H1 (cell line): Measurements from ENCODE around the gene SLIT3. TPM values are rescaled to one million over a fixed set of nuclear protein-coding genes. Genes with fewer than 3 reads are reported as not detected.

Source experiments
- CTCF ChIA-PET: fragments of 300-600 bp; sonication (Branson Sonifier 250); formaldehyde crosslinking; loops from one replicate; lab custom pipeline; 2021; ENCODE audit not compliant: partially characterized antibody; lab: Charles Lee
- POLR2A ChIA-PET: fragments of 300-600 bp; sonication (Branson Sonifier 250); formaldehyde crosslinking; loops from one replicate; lab custom pipeline; 2021; ENCODE audit warnings: inconsistent platforms; ENCODE audit not compliant: partially characterized antibody; lab: Charles Lee
- DNase-seq, 2 experiments: peaks; one replicate each; pipeline versions ENCODE4 v3.0.0 to v3.0.0-alpha.2; 2010 to 2022; ENCODE audit warnings: low spot score in 2 of 2, low read depth in 1 of 2, mixed read lengths in 1 of 2
- FAIRE-seq: peaks from 2 replicates; lab custom pipeline; 2011; peaks lifted over from hg19 to GRCh38; lab: Jason Lieb, UNC
- H2AFZ ChIP-seq: 2 replicates; pipeline ENCODE4 v1.8.1; 2012; ENCODE audit warnings: low read length, inconsistent platforms
- H2AK5ac ChIP-seq: 2 replicates; pipeline ENCODE4 v1.6.1; 2013; ENCODE audit warnings: low read depth, low read length
- H2BK120ac ChIP-seq: replicated peaks from 2 replicates; pipeline ENCODE3; 2013; ENCODE audit warnings: low read depth, low read length, inconsistent platforms
- H2BK12ac ChIP-seq: 2 replicates; pipeline ENCODE4 v1.6.1; 2013; ENCODE audit warnings: low read depth, low read length
- H2BK15ac ChIP-seq: 2 replicates; pipeline ENCODE4 v1.6.1; 2013; ENCODE audit warnings: low read length
- H2BK20ac ChIP-seq: 2 replicates; pipeline ENCODE4 v1.6.1; 2013; ENCODE audit warnings: low read length
- H2BK5ac ChIP-seq: 2 replicates; pipeline ENCODE4 v1.6.1; 2013; ENCODE audit warnings: low read depth, low read length
- H3K14ac ChIP-seq: 2 replicates; pipeline ENCODE4 v1.6.1; 2013; ENCODE audit warnings: inconsistent platforms; ENCODE audit not compliant: insufficient read length
- H3K18ac ChIP-seq: 2 replicates; pipeline ENCODE4 v1.6.1; 2013; ENCODE audit warnings: low read length; ENCODE audit errors: extremely low read depth
- H3K23ac ChIP-seq: 2 replicates; pipeline ENCODE4 v1.6.1; 2013; ENCODE audit warnings: inconsistent platforms; ENCODE audit not compliant: insufficient read length
- H3K23me2 ChIP-seq: 2 replicates; pipeline ENCODE4 v1.6.1; 2013; ENCODE audit warnings: low read depth, low read length
- H3K27ac ChIP-seq: 2 replicates; pipeline ENCODE4 v1.6.1; 2011; ENCODE audit warnings: low read depth, low read length, inconsistent platforms
- H3K27me3 ChIP-seq, 4 experiments: replicated peaks in 1 of 4; 1 replicate in 1 of 4; 2 replicates in 3 of 4; pipeline versions ENCODE4 v1.6.1 to v1.8.1; 2011 to 2013; ENCODE audit warnings: low read length in 3 of 4, mild to moderate bottlenecking in 3 of 4, inconsistent platforms in 2 of 4, mixed read lengths in 2 of 4, moderate library complexity in 1 of 4; ENCODE audit not compliant: control insufficient read depth in 3 of 4, insufficient read depth in 3 of 4; ENCODE audit errors: extremely low read depth in 1 of 4
- H3K36me3 ChIP-seq, 4 experiments: 2 replicates each; pipeline versions ENCODE4 v1.6.1 to v1.8.1; 2011 to 2013; ENCODE audit warnings: mild to moderate bottlenecking in 4 of 4, low read length in 3 of 4, moderate library complexity in 2 of 4, control low read depth in 1 of 4, inconsistent platforms in 1 of 4; ENCODE audit not compliant: insufficient read depth in 4 of 4, control insufficient read depth in 2 of 4
- H3K4ac ChIP-seq: replicated peaks from 2 replicates; pipeline ENCODE3; 2013; ENCODE audit warnings: low read length, low read depth, mixed read lengths, inconsistent platforms; ENCODE audit not compliant: insufficient read length
- H3K4me1 ChIP-seq, 4 experiments: replicated peaks in 1 of 4; 1 replicate in 1 of 4; 2 replicates in 3 of 4; pipeline versions ENCODE4 v1.6.1 to v1.8.1; 2011 to 2013; ENCODE audit warnings: low read length in 3 of 4, inconsistent platforms in 2 of 4, mixed read lengths in 1 of 4; ENCODE audit not compliant: insufficient read depth in 4 of 4, control insufficient read depth in 3 of 4
- H3K4me2 ChIP-seq, 2 experiments: 2 replicates each; pipeline versions ENCODE4 v1.6.1 to v1.8.1; 2011 to 2013; ENCODE audit warnings: low read depth in 2 of 2, low read length in 2 of 2, control low read depth in 1 of 2, inconsistent platforms in 1 of 2, mild to moderate bottlenecking in 1 of 2; ENCODE audit not compliant: insufficient read depth in 1 of 2
- H3K4me3 ChIP-seq, 4 experiments: fragments of 200-600, 300-600 bp in 1 of 4; sonication (generic), shearing (Covaris generic), sonication (Bioruptor Twin) in 1 of 4; 2 replicates each; pipeline versions ENCODE4 v1.5.1 to v1.8.1; 2011 to 2016; ENCODE audit warnings: low read length in 4 of 4, low read depth in 3 of 4, control low read depth in 2 of 4, inconsistent platforms in 2 of 4, mild to moderate bottlenecking in 2 of 4, mixed read lengths in 1 of 4, moderate library complexity in 1 of 4; ENCODE audit not compliant: insufficient read depth in 2 of 4; ENCODE audit errors: extremely low read depth in 1 of 4
- H3K56ac ChIP-seq: replicated peaks from 2 replicates; pipeline ENCODE3; 2013; ENCODE audit warnings: low read depth, mild to moderate bottlenecking, mixed read lengths, low read length, inconsistent platforms; ENCODE audit not compliant: insufficient read length
- H3K79me1 ChIP-seq: 2 replicates; pipeline ENCODE4 v1.6.1; 2013; ENCODE audit warnings: low read depth, low read length, control low read depth
- H3K79me2 ChIP-seq, 2 experiments: 2 replicates each; pipeline versions ENCODE4 v1.6.1 to v1.8.1; 2012 to 2013; ENCODE audit warnings: low read length in 2 of 2, mild to moderate bottlenecking in 2 of 2, inconsistent platforms in 1 of 2; ENCODE audit not compliant: insufficient read depth in 2 of 2, control insufficient read depth in 1 of 2
- H3K9ac ChIP-seq, 4 experiments: replicated peaks in 1 of 4; 1 replicate in 1 of 4; 2 replicates in 3 of 4; pipeline versions ENCODE4 v1.6.1 to v1.8.1; 2011 to 2013; ENCODE audit warnings: low read depth in 3 of 4, low read length in 3 of 4, control low read depth in 2 of 4, mild to moderate bottlenecking in 2 of 4, moderate library complexity in 2 of 4, inconsistent platforms in 1 of 4; ENCODE audit errors: extremely low read depth in 1 of 4
- H3K9me3 ChIP-seq, 2 experiments: 2 replicates each; pipeline versions ENCODE4 v1.6.1 to v1.8.1; 2012 to 2013; ENCODE audit warnings: mild to moderate bottlenecking in 2 of 2, moderate library complexity in 2 of 2, control low read depth in 1 of 2, inconsistent platforms in 1 of 2, low read depth in 1 of 2, low read length in 1 of 2, mixed read lengths in 1 of 2; ENCODE audit not compliant: insufficient read depth in 2 of 2
- H4K20me1 ChIP-seq, 2 experiments: replicated peaks in 1 of 2; 2 replicates each; pipeline versions ENCODE3 to v1.8.1; 2011 to 2013; ENCODE audit warnings: inconsistent platforms in 2 of 2, low read length in 2 of 2, mild to moderate bottlenecking in 1 of 2; ENCODE audit not compliant: insufficient read depth in 2 of 2, control insufficient read depth in 1 of 2
- H4K5ac ChIP-seq: 2 replicates; pipeline ENCODE4 v1.6.1; 2013; ENCODE audit warnings: low read length, low read depth, mixed read lengths, inconsistent platforms; ENCODE audit not compliant: insufficient read length
- H4K8ac ChIP-seq: 2 replicates; pipeline ENCODE4 v1.8.0; 2013; ENCODE audit warnings: mild to moderate bottlenecking, moderate library complexity, low read length, inconsistent platforms; ENCODE audit not compliant: insufficient read depth; ENCODE audit errors: extremely low read depth
- H4K91ac ChIP-seq: replicated peaks from 2 replicates; pipeline ENCODE3; 2013; ENCODE audit warnings: low read length, mixed read lengths, inconsistent platforms; ENCODE audit not compliant: insufficient read length
- EGR1 ChIP-seq: IDR thresholded peaks from 2 replicates; pipeline ENCODE4 v1.6.1; 2011; ENCODE audit warnings: low read depth, low read length, borderline replicate concordance
- EP300 ChIP-seq, 2 experiments: IDR thresholded peaks; 1 replicate in 1 of 2; 2 replicates in 1 of 2; pipeline ENCODE4 v1.6.1; 2011 to 2012; ENCODE audit warnings: low read depth in 2 of 2, low read length in 2 of 2, mild to moderate bottlenecking in 2 of 2, borderline replicate concordance in 1 of 2, inconsistent platforms in 1 of 2, moderate library complexity in 1 of 2
- EZH2 ChIP-seq: fragments of 200-600 bp; sonication (generic); IDR thresholded peaks from 2 replicates; pipeline ENCODE4 v1.7.1; 2012; ENCODE audit warnings: low read depth, mild to moderate bottlenecking, moderate library complexity, low read length, inconsistent platforms; ENCODE audit not compliant: severe bottlenecking
- HDAC2 ChIP-seq, 2 experiments: fragments of 300-600 bp in 1 of 2; sonication (generic) in 1 of 2; IDR thresholded peaks; 2 replicates each; pipeline ENCODE4 v1.6.1; 2011 to 2012; ENCODE audit warnings: low read depth in 2 of 2, low read length in 2 of 2, mild to moderate bottlenecking in 2 of 2, moderate library complexity in 2 of 2, borderline replicate concordance in 1 of 2, inconsistent platforms in 1 of 2
- HDAC6 ChIP-seq: IDR thresholded peaks from one replicate; pipeline ENCODE4 v1.7.1; 2012; ENCODE audit warnings: low read depth, mild to moderate bottlenecking, inconsistent platforms, low read length, moderate library complexity
- KDM4A ChIP-seq: IDR thresholded peaks from one replicate; pipeline ENCODE4 v1.7.1; 2012; ENCODE audit warnings: low read depth, mild to moderate bottlenecking, moderate library complexity, low read length, inconsistent platforms; ENCODE audit not compliant: severe bottlenecking
- MAFK ChIP-seq: IDR thresholded peaks from 2 replicates; pipeline ENCODE4 v1.6.1; 2012; ENCODE audit warnings: low read depth, mild to moderate bottlenecking, improper control_type of control experiment, low read length
- MAX ChIP-seq: IDR thresholded peaks from 2 replicates; pipeline ENCODE4 v1.6.1; 2012; ENCODE audit warnings: inconsistent platforms
- TCF12 ChIP-seq: IDR thresholded peaks from 2 replicates; pipeline ENCODE4 v1.6.1; 2011; ENCODE audit warnings: low read depth, mild to moderate bottlenecking, low read length
- ZNF274 ChIP-seq: IDR thresholded peaks from 2 replicates; pipeline ENCODE4 v1.7.0; 2012; ENCODE audit warnings: low read length, borderline replicate concordance; ENCODE audit errors: extremely low read depth
- WGBS, 2 experiments: shearing (Covaris generic) in 1 of 2; methylation state at CpG; one replicate each; pipeline versions ENCODE4 v1.1.6 to v1.1.7; 2013 to 2015; ENCODE audit warnings: low lambda C conversion rate in 2 of 2, mixed read lengths in 2 of 2, inconsistent platforms in 1 of 2, low coverage in 1 of 2, missing lambda C conversion rate in 1 of 2; ENCODE audit not compliant: insufficient replicate concordance in 2 of 2, insufficient coverage in 1 of 2, insufficient read length in 1 of 2; ENCODE audit errors: extremely low coverage in 1 of 2, missing lambda C conversion rate in 1 of 2; 5-methylcytosine and 5-hydroxymethylcytosine counted together
- polyA plus RNA-seq, 7 experiments: library from polyadenylated mRNA; depleted of rRNA in 3 of 7; stranded (reverse) in 5 of 7; unstranded in 2 of 7; fragments of >200 nt in 5 of 7; fragments of 200-250 nt in 2 of 7; gene quantifications; 1 replicate in 5 of 7; 2 replicates in 1 of 7; 4 replicates in 1 of 7; pipeline versions ENCODE4 v1.2.1 to v1.2.3, GENCODE V29; 2011 to 2013; ENCODE audit warnings: missing spikeins in 2 of 7, mixed read lengths in 2 of 7
- total RNA-seq: library from RNA; stranded (reverse); fragmentation: NEBNext Ultra II Directional; extraction: Animal tissue kit (Norgen Biotek cat#: 25700); gene quantifications from 2 replicates; pipeline ENCODE4 v1.2.1, GENCODE V29; 2021

The SLIT3 gene
- total and polyA plus RNA-seq, 2 of the 8 experiments (the other 6 are each of a cell fraction or from before 2014, with no cell fraction given), result 1.1 to 1.2 TPM

GRCh38 chr5:169006842-169007790 is 293.8 kb downstream of the SLIT3 start:
- no peak for DNase-seq
- Histone ChIP-seq H3K79me1 (no peaks in the 10 kb centered on the region), H3K27ac (no peak overlapping the region), H3K56ac (no peak overlapping the region), H4K91ac (no peak overlapping the region), H2AFZ (no peak overlapping the region), H3K36me3 (no peaks in the 10 kb centered on the region), H4K8ac (no peak overlapping the region), H3K4me2 (no peak overlapping the region), H2BK15ac (no peak overlapping the region), H3K4me1 (peaks cover 3 to 14% (median 10%) of the 10 kb centered on the region in 4 experiments; a peak in 6 of 7 replicates), H2BK12ac (no peak overlapping the region), H2BK120ac (no peak overlapping the region), H3K18ac (no peak overlapping the region), H3K4me3 (no peak overlapping the region), H2BK20ac (no peak overlapping the region), H4K20me1 (no peaks in the 10 kb centered on the region), H3K23me2 (no peaks in the 10 kb centered on the region; the same call in 1 of the 2 replicates), H3K79me2 (no peaks in the 10 kb centered on the region), H3K9me3 (no peaks in the 10 kb centered on the region), H3K4ac (no peak overlapping the region), H4K5ac (no peak overlapping the region), H2BK5ac (0 out of 2 replicates have a peak overlapping the region, but pooled peaks have one; percentile 6), H3K14ac (no peak overlapping the region), H3K27me3 (no peaks in the 10 kb centered on the region), H2AK5ac (no peak overlapping the region), H3K23ac (no peak overlapping the region), H3K9ac (no peak overlapping the region)
- WGBS, 2 experiments, result 84% methylated on average over 8 of the region's 8 CpGs; no CpG with 5 or more reads in 1 of the 2 experiments
- FAIRE-seq, result no peak
- POLR2A ChIA-PET, result interaction anchor here (0.9 kb wide), 1 partner anchor 11 kb away, joined by 3 read pairs; no protein-coding TSS in a partner anchor
- CTCF ChIA-PET, result interaction anchor here (0.6 to 3.4 kb wide), 4 partner anchors 16 to 451 kb away, joined by 3 to 17 read pairs (median 4); no protein-coding TSS in a partner anchor
- TF ChIP-seq MAFK, result no peak
- TF ChIP-seq TCF12, result no peak
- TF ChIP-seq HDAC2 (IDR thresholded peaks at IDR 0.05; ENCODE audit: borderline replicate concordance in 1 of 2, low read depth in 2 of 2, low read length in 2 of 2), result no peak
- TF ChIP-seq MAX, result no peak
- TF ChIP-seq KDM4A, result no peak
- no peak for TF ChIP-seq HDAC6
- TF ChIP-seq ZNF274, result no peak
- TF ChIP-seq EZH2, result no peak
- no peak for TF ChIP-seq EGR1
- no peak for TF ChIP-seq EP300 (IDR thresholded peaks at IDR 0.05; ENCODE audit: borderline replicate concordance in 1 of 2, low read depth in 2 of 2, low read length in 2 of 2)
